Fibroblast of skin of right quadriceps (primary cell): ENCODE data around the gene RNF223.

Experiments used
- DNase-seq: peaks from one replicate; pipeline ENCODE4 v3.0.0-alpha.2; 2013

Gene RNF223

GRCh38 chr1:1073743-1074587 is at the start of gene RNF223:
RNF223 (minus strand) TSS chr1:1074306; CDS start chr1:1072566, 1,740 bp downstream.
- DNase-seq: no peak

GRCh38 chr1:1122981-1123480 is 48.9 kb upstream of the RNF223 start:
- DNase-seq: no peak

GRCh38 chr1:1122078-1122811 is 48.1 kb upstream of the RNF223 start:
- DNase-seq: peak; percentile 62

- no peak for DNase-seq
Observed at GRCh38 chr1:1121611-1122077, 47.5 kb upstream of the RNF223 start.

- no peak for DNase-seq
Observed at GRCh38 chr1:1120866-1121591, 46.9 kb upstream of the RNF223 start.

- DNase-seq: no peak
Observed at GRCh38 chr1:1120096-1120495, 46.0 kb upstream of the RNF223 start.

GRCh38 chr1:1119272-1119890 is 45.3 kb upstream of the RNF223 start:
- no peak for DNase-seq

- DNase-seq: no peak
Observed at GRCh38 chr1:1118876-1119220, 44.7 kb upstream of the RNF223 start.

- DNase-seq: no peak
Observed at GRCh38 chr1:1118011-1118875, 44.1 kb upstream of the RNF223 start.

GRCh38 chr1:1117469-1117831 is 43.3 kb upstream of the RNF223 start:
- no peak for DNase-seq

- DNase-seq: no peak
Observed at GRCh38 chr1:1116701-1117468, 42.8 kb upstream of the RNF223 start.

- DNase-seq: peak; percentile 98
Observed at GRCh38 chr1:1115786-1116700, 41.9 kb upstream of the RNF223 start, which contains the start of gene C1orf159. C1orf159 (minus strand) TSS chr1:1116089; CDS start chr1:1091543, 24,546 bp downstream.

- no peak for DNase-seq
Observed at GRCh38 chr1:1115136-1115785, 41.2 kb upstream of the RNF223 start.

- no peak for DNase-seq
Observed at GRCh38 chr1:1114431-1114830, 40.3 kb upstream of the RNF223 start.

- no peak for DNase-seq
Observed at GRCh38 chr1:1112237-1112985, 38.3 kb upstream of the RNF223 start.

- no peak for DNase-seq
Observed at GRCh38 chr1:1111516-1112236, 37.6 kb upstream of the RNF223 start.

GRCh38 chr1:1110561-1110971 is 36.5 kb upstream of the RNF223 start:
- no peak for DNase-seq

GRCh38 chr1:1109743-1110142 is 35.6 kb upstream of the RNF223 start:
- DNase-seq: no peak
